Embryonic facial prominence (tissue), 1 donor: ENCODE measurements around the gene FANCE.

Experiments
- DNase-seq: peaks from one replicate; pipeline ENCODE4 v3.0.0-alpha.2; 2016; ENCODE audit errors: extremely low spot score

FANCE gene

DNA sequence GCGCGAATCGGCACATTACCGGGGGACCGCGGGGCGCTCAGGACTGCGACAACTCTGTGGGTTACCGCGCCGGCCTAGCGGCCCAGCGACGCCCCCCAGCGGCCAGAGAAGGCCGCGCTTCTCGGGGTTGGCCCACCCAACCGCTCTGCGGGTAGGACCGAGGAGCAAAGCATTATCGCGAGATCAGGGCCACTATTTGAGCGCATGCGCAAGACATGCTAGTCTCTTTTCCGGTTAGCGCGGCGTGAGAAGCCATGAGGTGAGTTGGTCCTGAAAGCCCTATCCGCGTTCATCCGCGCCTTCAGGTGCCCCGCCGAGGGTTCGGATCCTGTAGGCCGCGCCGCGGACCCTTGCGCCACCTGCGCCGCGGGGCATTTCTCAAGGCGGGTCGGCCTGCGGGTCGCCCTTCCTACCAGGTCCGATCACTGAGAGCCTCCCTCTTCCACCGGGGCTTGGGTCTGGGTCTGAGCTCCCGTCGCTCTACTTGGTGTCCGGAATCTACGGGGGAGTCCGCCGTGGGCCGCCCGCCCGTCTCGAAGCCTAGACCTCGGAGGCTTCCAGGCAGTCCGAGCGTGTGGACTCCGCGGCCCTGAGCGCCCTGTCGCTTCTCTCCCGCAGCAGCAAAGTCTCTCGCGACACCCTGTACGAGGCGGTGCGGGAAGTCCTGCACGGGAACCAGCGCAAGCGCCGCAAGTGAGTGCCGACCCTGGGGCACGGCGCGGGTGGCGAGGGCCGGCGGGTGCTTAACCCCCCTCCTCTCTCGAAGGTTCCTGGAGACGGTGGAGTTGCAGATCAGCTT is 16.2 kb downstream of the FANCE start, which contains the start of gene RPL10A:
TSS of gene RPL10A (plus strand) at position 221 of the 799 bp plus-strand sequence. CDS start at position 255, 34 bp downstream.
- peak; percentile 97 for DNase-seq

DNA sequence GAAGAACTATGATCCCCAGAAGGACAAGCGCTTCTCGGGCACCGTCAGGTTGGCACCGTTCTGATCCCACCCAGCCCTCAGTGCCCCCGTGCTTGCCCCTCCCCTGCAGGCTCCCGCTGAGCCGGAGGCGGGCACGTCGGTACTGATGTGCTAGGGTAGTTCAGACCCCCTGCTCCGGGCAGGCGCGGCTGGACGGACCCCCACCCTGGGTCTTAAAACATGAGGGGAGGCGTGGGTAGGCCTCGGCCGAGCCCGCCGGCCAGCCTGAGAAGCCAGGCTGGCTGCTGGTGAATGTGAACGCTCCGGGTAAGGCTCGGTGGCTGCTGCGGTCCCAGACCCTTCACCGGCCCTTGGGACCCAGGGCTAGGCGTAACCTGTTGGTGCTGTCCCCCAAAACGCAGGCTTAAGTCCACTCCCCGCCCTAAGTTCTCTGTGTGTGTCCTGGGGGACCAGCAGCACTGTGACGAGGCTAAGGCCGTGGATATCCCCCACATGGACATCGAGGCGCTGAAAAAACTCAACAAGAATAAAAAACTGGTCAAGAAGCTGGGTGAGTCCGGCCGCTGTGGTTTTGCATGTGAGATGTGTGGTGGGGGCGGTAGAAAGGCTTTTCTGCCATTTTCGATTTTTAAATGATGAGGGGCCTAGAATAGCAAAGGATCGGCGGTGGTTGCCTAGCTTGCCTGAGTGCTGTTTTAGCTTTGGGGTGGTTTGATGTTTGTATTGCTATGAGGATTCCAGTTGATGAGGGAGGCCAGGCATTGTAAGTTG is 17.0 kb downstream of the FANCE start:
- no peak for DNase-seq

DNA sequence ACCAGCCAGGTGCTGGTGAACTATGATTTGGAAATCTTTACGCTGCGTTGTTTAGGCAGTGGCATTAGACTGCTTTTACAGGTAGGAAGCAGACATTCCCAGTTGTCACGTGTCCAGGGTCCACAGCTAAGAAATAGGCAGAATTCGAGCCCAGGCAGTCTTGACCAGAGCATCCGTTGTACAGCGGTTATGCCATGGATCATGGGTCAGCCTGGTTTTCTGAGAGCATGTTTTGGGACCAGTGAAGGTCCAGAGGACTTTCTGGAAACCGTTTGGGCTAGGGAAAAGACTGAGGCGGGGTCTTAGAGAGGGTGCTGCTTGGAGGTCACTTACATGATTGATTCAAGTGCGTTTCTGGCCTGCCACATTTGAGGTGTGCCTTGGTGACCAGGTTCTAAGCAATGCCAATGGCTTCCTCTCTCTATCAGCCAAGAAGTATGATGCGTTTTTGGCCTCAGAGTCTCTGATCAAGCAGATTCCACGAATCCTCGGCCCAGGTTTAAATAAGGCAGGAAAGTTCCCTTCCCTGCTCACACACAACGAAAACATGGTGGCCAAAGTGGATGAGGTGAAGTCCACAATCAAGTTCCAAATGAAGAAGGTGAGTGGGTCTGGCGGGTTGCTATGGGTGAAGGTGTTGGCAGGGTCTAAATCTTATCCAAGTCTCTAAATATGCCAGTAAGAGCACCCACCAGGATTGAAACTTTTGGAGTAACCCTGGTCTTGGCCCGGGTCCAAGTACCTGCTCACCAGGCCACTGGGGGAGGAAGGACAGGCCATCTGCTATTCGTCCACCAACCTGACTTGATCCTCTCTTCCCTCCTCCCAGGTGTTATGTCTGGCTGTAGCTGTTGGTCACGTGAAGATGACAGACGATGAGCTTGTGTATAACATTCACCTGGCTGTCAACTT is 17.9 kb downstream of the FANCE start:
- no peak for DNase-seq

DNA sequence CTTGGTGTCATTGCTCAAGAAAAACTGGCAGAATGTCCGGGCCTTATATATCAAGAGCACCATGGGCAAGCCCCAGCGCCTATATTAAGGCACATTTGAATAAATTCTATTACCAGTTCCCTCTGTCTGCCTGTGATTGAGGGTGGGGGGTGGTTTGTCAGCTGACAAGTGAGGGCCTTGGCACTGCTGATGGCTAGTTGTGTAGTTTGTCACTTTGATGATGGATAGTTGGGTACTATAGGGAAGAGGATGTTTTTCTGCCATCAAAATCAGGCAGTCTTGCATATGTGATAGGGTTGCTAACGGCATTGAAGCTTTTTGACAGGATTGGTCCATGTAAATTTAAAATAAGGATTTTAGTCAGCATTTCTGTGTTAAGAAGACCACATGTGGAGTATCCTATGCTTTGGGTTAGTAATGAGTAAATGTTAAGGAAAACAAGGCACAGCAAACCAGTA is 18.6 kb downstream of the FANCE start:
- no peak for DNase-seq

DNA sequence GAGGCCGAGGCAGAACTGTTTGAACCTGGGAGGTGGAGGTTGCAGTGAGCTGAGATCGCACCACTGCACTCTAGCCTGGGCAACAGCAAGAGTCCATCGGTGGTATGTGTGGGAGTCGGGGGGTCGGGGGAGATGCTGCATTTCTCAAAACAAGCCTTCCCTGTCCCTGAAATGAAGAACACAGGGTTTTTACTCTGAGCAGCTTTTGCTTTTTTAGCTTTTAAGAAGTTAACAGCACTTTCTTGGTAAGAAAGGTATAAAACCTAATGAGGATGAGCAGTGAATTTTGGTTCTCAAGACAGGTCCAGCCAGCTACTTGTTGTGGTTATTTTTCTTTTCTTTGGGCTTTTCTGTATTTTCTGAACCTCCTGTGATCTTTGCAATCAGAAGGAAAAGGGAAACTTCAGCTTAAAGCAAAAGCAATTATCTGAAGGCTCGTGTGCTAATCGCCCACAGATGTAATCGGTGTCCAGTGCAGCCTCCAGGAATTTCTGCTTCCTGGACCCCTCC is 19.8 kb downstream of the FANCE start:
- no peak for DNase-seq

DNA sequence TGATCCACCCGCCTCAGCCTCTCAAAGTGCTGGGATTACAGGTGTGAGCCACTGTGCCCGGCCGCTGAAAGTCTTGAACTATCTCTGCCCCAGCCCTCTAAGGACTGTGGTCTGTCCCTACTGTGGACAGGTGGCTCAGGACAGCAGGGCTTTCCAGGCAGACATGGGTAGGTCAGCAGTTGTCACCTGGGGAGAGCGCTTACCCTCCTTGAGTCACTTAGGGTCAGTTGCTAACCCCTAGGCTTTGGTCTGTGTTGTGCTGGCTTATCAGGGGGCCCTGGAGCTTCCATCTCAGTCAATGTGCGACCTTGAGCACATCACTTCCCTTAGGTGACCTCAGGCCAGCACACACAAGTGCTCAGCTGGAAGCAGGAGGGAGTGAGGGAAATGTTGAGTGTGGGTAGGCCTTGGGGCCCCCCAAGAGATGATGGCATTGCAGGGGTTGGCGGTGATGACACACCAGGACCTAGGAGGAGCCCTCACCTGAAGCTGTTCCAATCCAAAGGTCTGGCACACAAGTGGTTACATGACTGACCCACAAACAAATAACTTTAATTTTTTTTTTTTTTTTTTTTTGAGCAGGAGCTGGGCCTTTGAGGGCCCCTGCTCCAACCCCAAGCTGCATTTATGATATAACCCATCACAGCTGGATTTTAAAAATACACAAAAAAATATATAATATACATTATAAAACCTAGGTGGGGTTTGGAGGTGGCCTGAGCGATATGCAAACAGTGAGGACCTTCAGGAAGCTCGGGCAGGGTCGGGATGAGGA is 21.1 kb downstream of the FANCE start:
- no peak for DNase-seq

DNA sequence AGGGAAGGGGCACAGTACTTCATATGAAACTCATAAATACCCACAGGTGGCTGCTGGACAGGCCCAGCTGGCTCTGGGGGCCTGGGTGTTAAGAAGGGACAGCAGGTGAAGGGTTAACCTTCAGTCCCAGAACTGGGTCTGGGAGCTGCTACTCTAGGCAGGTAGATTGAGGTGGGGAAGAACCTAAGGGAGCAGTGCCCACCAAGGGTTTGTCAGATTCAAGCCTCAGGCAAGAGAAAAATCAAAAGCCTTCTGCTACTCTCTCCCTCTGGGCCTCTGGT is 21.7 kb downstream of the FANCE start:
- no peak for DNase-seq

DNA sequence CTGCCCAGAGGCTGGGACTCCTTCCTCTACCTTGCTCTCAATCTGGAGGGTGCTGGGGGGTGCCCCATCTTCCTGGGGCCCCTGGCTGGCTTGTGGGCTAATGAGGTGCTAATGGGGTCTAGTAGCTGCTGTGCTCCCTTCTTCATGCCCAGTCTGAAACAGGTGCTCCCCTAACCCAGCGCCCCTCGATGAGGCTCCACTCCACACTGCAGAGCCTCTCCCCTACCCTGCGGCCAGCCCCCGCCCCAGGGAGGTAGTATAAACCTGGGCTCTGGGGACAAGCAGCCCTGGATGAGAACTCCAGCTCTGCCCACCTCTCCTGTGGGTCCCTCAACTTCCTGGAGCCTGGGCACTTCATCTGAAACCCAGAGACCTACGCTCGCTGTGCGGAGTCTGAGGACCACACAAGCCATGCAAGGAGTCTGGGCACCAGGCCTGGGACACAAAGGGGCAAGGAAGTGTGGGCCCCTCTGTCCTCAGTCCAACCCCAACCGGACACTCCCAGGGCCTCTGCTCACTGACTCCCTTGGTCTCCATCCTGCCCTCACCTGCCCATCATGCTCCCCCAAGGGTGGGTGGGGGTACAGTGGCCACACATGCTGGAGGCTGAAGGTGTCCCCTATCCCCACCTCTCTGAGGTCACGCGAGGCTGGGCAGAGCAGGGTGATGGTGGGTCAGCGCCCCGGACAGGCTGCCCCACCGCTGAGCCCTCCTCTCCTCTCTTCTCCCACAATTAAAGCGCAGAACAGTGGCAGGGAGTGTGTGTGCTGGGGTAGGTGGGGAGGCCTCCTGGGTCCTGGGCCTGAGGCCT is 22.2 kb downstream of the FANCE start:
- DNase-seq, result no peak

DNA sequence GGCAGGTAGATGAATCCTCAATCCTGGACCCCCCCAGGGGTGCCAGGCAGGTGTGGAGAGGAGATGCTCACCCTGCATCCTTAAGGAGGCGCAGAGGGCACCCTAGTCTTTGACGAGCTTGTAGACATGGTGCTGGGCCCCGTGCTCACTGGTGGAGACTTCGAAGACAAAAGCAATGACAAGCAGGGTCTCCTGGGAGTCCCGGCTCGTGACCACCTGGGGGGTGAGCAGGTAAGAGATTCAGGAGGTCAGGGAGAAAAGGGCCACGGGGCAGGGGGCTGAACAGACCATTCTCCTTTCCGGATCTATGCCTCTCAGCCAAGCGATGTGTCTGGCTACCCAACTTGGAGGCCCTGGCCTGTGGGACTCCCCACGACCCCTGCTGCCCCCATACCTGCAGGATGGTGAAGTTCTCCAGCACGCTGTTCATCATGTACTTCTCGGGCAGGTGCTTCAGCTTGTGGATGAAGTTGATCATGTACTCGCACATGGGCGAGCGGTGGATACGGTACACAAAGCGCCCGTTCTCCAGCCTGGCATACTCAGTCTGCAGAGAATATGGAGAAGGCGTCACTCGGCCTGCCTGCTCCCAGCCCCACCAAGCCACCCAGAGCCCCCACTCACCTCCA is 22.9 kb downstream of the FANCE start:
- no peak for DNase-seq

DNA sequence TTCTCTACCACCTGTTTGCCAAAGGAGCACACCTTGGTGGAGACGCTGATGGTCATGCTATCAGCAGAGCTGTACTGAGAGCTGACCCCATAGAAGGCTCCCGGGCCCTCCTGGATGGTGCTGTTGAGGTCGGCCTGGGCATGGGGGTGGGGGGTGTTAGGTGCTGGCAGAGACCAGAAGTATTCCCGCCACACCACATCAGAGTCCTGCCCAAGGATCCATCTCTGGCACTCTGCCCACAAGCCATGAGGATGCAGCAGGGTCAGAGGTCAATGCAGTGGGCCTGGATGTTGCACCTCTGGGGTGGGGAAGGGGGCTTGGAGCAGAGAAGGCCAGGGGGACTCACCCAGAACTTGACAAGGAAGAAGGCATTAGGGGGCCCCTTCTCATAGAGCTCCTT is 23.4 kb downstream of the FANCE start:
- no peak for DNase-seq

DNA sequence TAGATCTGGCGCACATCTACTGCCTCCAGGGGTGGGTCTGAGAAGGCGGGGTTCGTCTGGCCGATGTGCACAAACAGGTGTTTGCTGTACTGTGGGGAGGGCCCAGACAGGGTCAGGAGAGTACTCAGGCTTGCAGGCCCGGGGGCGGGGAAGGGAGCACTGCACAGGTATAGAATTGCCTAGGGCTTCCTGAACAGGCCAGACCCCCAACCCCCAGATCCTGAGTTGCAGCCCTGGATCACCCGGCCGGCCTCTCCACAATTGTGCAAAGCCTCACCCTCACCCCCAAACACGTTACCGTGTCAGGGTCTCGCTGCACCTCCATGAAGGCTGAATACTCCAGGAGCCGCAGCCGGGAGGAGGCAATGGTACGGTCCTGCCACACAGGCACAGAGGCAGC is 23.9 kb downstream of the FANCE start:
- DNase-seq, result no peak

DNA sequence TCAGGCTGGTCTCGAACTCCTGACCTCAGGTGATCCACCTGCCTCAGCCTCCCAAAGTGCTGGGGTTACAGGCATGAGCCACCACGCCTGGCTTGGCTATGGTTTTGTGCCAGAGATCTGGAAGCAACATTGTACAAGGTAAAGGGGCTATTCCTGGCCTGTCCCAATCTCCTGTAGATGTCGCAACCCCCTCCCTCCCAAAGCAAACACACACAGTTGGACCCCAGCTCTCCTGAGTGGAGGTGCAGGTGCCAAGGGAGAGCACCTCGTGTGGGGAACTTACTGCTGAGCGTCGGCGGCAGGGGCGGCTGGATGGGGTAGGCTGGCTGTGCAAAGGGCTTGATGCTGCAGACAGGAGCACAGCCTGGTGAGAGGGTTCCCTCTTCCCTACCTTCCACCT is 24.9 kb downstream of the FANCE start:
- DNase-seq, result no peak

DNA sequence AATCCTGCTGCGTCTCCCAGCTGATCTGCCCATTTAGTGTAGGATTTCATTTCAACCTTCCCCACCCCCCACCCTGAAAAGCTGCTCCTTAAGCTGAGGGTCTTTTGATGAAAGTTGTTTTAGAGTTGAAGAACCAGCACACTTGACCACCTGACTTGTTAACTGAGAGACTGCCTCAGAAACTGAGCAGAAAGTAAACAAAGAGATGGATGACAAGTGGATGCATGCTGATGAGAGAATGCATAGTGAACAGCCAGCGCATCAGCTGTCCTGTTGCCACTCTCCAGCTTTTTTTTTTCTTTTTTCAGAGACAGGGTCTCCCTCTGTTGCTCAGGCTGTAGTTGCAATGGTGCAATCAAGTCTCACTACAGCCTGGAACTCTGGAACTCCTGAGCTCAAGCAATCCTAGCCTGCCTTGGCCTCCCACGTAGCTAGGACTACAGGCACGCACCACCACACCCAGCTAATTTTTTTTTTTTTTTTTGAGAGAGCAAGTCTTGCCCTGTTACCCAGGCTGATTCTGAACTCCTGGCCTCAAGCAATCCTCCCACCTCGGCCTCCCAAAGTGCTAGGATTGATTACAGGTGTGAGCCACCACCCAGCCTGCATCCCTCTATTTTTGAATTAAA is 25.5 kb downstream of the FANCE start:
- DNase-seq, result no peak

DNA sequence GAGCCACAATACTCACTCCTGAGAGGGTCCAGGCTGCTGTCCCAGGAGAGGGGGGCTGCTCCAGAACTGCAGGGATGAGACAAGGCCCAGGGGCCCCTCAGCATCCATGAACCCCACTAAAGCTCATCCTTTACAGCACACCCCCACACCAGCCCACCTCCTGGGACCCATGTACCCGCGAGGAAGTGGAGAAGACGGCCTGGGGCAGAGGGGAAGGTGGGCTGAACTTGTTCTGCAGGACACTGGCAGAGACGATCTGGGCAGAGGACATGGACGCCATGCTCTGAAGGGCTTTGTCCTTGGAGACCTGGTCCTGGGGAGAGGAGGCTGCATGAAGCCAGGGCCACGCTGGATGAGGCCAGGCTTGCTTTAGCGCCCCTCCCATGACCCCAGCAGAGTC is 26.1 kb downstream of the FANCE start:
- DNase-seq, result no peak

DNA sequence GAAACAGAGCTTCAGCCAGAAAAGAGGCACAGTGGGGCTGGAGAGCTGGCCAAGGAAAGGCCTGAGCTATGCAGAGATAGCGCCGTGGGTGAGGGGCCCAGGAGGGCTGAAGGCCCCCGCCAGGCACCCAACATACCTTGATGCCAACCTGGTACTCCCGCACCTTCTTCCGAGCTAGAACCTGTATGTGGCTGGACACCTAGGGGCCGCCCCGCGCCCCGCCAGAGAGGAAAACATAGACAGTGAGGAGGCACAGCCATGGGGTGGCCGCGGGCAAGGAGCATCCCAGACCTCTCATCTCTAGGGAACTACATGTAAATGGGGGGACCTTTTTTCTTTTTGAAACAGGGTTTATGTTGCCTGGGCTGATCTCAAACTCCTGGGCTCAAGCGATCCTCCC is 28.0 kb downstream of the FANCE start:
- no peak for DNase-seq

DNA sequence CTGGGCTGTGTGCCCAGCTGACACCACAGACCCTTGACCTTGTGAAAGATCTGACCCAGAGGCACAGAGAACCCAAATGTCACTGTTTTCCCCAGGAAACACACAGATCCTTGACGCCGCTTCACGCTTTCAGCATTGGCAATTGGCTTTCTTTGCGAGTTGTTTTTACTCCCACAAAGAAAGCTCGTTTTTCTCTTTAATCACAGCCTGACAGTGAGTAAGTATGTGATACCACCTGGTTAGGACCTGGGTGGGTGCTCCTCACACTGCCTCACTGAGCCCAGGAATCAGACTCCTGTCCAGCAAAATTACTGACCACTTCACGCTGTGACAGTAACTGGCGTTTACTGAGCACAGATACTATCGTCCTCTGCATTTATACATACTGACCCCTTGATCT is 29.1 kb downstream of the FANCE start:
- DNase-seq, result no peak

DNA sequence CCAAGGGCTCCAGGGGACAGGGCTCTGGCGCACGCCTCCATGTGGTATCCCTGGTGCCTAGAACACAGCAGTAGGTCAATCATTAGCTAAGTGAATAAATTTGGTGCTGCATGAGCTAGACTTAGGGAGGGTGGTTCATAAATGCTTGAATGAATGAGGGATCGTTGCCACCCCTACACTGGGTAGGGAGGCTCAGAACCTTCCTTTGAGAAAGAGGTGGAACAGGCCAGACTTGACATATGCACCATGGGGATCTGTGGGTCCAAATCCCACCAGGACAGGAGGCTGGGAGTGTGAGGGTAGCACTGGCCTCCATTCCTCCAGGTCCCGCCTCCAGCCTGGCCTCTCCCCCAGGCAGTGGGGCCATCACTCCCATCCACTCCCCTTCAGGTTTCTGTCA is 30.9 kb downstream of the FANCE start:
- no peak for DNase-seq

DNA sequence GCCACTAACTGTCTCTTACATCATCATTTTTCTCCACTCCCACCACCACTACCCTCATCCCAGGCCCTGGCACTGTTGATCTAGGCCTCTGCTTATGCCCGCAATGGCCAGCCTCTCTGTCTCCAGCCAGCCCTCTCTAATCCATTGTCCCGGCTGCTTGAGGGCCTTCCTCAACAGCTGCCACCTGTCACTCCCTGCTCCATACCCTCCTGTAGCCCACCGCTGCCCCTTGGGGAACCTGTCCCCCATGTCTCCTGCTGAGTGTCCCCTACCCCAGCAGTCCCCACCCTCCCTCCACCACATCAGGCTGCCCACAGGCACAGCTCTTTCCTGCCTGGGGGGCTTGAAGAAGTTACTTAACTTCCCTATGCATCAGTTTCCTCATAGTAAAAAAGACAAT is 31.4 kb downstream of the FANCE start:
- DNase-seq, result no peak

DNA sequence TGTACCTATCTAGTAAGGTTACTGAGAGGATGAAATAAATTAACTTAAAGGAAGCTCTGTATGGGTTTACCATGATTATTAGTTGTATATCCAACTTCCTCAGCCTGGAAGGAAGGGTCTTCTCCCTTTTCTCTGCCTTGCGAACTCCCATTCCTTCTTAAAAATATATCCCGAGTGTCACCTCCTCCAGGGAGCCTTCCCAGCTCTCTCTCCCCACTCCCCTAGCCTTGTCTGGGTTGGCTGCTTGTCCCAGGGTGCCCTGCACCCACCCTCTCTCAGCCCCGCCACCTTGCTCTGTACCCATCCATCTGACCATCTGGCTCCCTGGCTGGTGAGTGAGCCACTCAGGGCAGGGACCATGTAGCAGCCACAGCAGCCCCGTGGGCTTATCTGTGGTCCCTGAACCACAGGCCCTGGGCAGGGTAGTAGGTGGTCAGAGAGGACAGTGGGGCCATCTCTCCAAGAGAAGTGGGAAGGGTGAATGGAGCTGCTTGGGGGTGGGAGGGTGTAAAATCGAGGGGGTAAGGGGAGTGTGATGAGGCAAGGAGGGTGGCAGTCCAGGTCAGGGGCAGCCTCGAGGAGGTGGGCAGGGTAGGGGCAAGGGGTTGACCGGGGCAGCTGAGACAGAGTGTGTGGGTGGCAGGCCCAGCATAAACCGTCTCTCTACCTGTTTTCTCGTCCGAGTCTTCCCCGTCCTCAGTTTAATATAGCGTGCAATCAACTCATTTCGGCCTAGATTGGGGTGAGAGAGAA is 31.9 kb downstream of the FANCE start:
- DNase-seq, result no peak
